ENCODE measurements around the gene CEBPA.

CEBPA gene

GRCh38 chr19:33302175-33302973, at the start of gene CEBPA:
Gene CEBPA (minus strand): TSS chr19:33302534. CDS start chr19:33302414, 120 bp downstream.
- DNase-seq, result no peak

GRCh38 chr19:33350538-33351309, 48.4 kb upstream of the CEBPA start:
- DNase-seq, result no peak

- no peak for DNase-seq
These were observed 47.3 kb upstream of the CEBPA start for GRCh38 chr19:33349319-33350289.

GRCh38 chr19:33348301-33349010, 46.1 kb upstream of the CEBPA start:
- no peak for DNase-seq

GRCh38 chr19:33347300-33347699, 45.0 kb upstream of the CEBPA start:
- DNase-seq, result no peak

- DNase-seq, result no peak
These were observed 44.3 kb upstream of the CEBPA start for GRCh38 chr19:33346665-33347064.

- no peak for DNase-seq
These were observed 42.8 kb upstream of the CEBPA start for GRCh38 chr19:33345163-33345562.

GRCh38 chr19:33344573-33344925, 42.2 kb upstream of the CEBPA start:
- no peak for DNase-seq

GRCh38 chr19:33343859-33344572, 41.7 kb upstream of the CEBPA start:
- no peak for DNase-seq

- DNase-seq, result no peak
These were observed 41.0 kb upstream of the CEBPA start for GRCh38 chr19:33343301-33343700.

- DNase-seq, result no peak
These were observed 38.7 kb upstream of the CEBPA start for GRCh38 chr19:33340991-33341390.

- no peak for DNase-seq
These were observed 37.0 kb upstream of the CEBPA start for GRCh38 chr19:33339016-33339984.

GRCh38 chr19:33335446-33335845, 33.1 kb upstream of the CEBPA start:
- DNase-seq, result no peak

GRCh38 chr19:33334271-33334670, 31.9 kb upstream of the CEBPA start:
- no peak for DNase-seq

GRCh38 chr19:33333642-33334041, 31.3 kb upstream of the CEBPA start:
- DNase-seq, result no peak

GRCh38 chr19:33333151-33333550, 30.8 kb upstream of the CEBPA start:
- DNase-seq, result no peak

- DNase-seq, result no peak
These were observed 29.9 kb upstream of the CEBPA start for GRCh38 chr19:33332248-33332647.

- DNase-seq, result no peak
These were observed 27.4 kb upstream of the CEBPA start for GRCh38 chr19:33329736-33330135.

- DNase-seq, result no peak
These were observed 26.7 kb upstream of the CEBPA start for GRCh38 chr19:33329060-33329459.

GRCh38 chr19:33325920-33326319, 23.6 kb upstream of the CEBPA start:
- no peak for DNase-seq

Measured in T1000 (cell line).